Mesothelial cell of epicardium (in vitro differentiated cells): ENCODE results near the gene RFX3. TPM values are rescaled to one million over a fixed set of nuclear protein-coding genes. Genes with fewer than 3 reads are reported as not detected.

Experiments used
- DNase-seq, 2 experiments: peaks; one replicate each; pipeline ENCODE4 v3.0.0; 2021; ENCODE audit warnings: low spot score in 2 of 2; ENCODE audit not compliant: unreplicated experiment in 2 of 2
- H3K27ac Mint-ChIP-seq: 2 replicates; pipeline ENCODE4 v1.8.0; 2021; ENCODE audit warnings: mixed read lengths
- H3K27me3 Mint-ChIP-seq: 2 replicates; pipeline ENCODE4 v1.8.0; 2021; ENCODE audit warnings: low read depth, mixed read lengths
- H3K36me3 Mint-ChIP-seq: 2 replicates; pipeline ENCODE4 v1.8.0; 2021; ENCODE audit warnings: mixed read lengths
- H3K4me1 Mint-ChIP-seq: 2 replicates; pipeline ENCODE4 v1.8.0; 2021; ENCODE audit warnings: mixed read lengths
- H3K4me3 Mint-ChIP-seq: 2 replicates; pipeline ENCODE4 v1.8.0; 2021; ENCODE audit warnings: mild to moderate bottlenecking, moderate library complexity, mixed read lengths
- H3K9me3 Mint-ChIP-seq: 2 replicates; pipeline ENCODE4 v1.8.0; 2021; ENCODE audit warnings: mixed read lengths
- CTCF ChIP-seq: fragments of 200-600 bp; sonication (generic); IDR thresholded peaks from one replicate; pipeline ENCODE4 v1.5.0; 2021; ENCODE audit warnings: antibody characterized with exemption; ENCODE audit not compliant: unreplicated experiment
- total RNA-seq: library from RNA; stranded (reverse); gene quantifications from 3 replicates; pipeline ENCODE4 v1.2.1, GENCODE V29; 2021

Gene RFX3
- total RNA-seq, 1 donor from 2014 or later = 42.5 TPM

- peaks cover 5% of the 10 kb centered on the region for H3K36me3 Mint-ChIP-seq
- no peaks in the 10 kb centered on the region for H3K27me3 Mint-ChIP-seq
- peaks cover 29% of the 10 kb centered on the region for H3K4me1 Mint-ChIP-seq
- no peak for TF ChIP-seq CTCF
- DNase-seq = no peak
- H3K27ac Mint-ChIP-seq = peak overlapping the region; percentile 72
- no peak overlapping the region for H3K4me3 Mint-ChIP-seq
- H3K9me3 Mint-ChIP-seq = peaks cover 5% of the 10 kb centered on the region
These were observed 57.2 kb downstream of the RFX3 start for GRCh38 chr9:3468421-3469205.

- Mint-ChIP-seq H3K4me1 (peaks cover 22% of the 10 kb centered on the region), H3K27me3 (no peaks in the 10 kb centered on the region), H3K4me3 (no peak overlapping the region), H3K36me3 (peaks cover 12% of the 10 kb centered on the region), H3K9me3 (peaks cover 5% of the 10 kb centered on the region), H3K27ac (peak overlapping the region; percentile 80)
- no peak for TF ChIP-seq CTCF
- DNase-seq = no peak
These were observed 58.1 kb downstream of the RFX3 start for GRCh38 chr9:3467593-3468219.

- no peak overlapping the region for H3K4me3 Mint-ChIP-seq
- H3K9me3 Mint-ChIP-seq = peaks cover 5% of the 10 kb centered on the region
- peaks cover 18% of the 10 kb centered on the region for H3K4me1 Mint-ChIP-seq
- peaks cover 17% of the 10 kb centered on the region for H3K36me3 Mint-ChIP-seq
- no peak overlapping the region for H3K27ac Mint-ChIP-seq
- DNase-seq = no peak
- no peak for TF ChIP-seq CTCF
- no peaks in the 10 kb centered on the region for H3K27me3 Mint-ChIP-seq
These were observed 61.7 kb downstream of the RFX3 start for GRCh38 chr9:3464033-3464638.

GRCh38 chr9:3458806-3459475, 66.9 kb downstream of the RFX3 start:
- Mint-ChIP-seq H3K9me3 (no peaks in the 10 kb centered on the region), H3K4me3 (peak overlapping the region; percentile 18), H3K27me3 (no peaks in the 10 kb centered on the region), H3K36me3 (peaks cover 12% of the 10 kb centered on the region), H3K4me1 (peaks cover 38% of the 10 kb centered on the region), H3K27ac (peak overlapping the region; percentile 73)
- no peak for TF ChIP-seq CTCF
- DNase-seq = no peak

- H3K36me3 Mint-ChIP-seq = peaks cover 4% of the 10 kb centered on the region
- no peaks in the 10 kb centered on the region for H3K9me3 Mint-ChIP-seq
- DNase-seq = no peak
- no peak for TF ChIP-seq CTCF
- peak overlapping the region; percentile 73 for H3K27ac Mint-ChIP-seq
- H3K4me3 Mint-ChIP-seq = no peak overlapping the region
- no peaks in the 10 kb centered on the region for H3K27me3 Mint-ChIP-seq
- peaks cover 46% of the 10 kb centered on the region for H3K4me1 Mint-ChIP-seq
These were observed 68.6 kb downstream of the RFX3 start for GRCh38 chr9:3457175-3457574.
